LNCAP (cell line): ENCODE results near the gene CDH3.

Experiments
- TF ChIP-seq, protein P1 (sequence below): fragments of 450-650 bp; IDR thresholded peaks from 2 replicates; pipeline ENCODE4 v1.5.1; 2017; ENCODE audit warnings: mild to moderate bottlenecking

Gene CDH3

GRCh38 chr16:68707340-68708152 is 62.4 kb downstream of the CDH3 start:
- TF ChIP-seq, protein P1, sequence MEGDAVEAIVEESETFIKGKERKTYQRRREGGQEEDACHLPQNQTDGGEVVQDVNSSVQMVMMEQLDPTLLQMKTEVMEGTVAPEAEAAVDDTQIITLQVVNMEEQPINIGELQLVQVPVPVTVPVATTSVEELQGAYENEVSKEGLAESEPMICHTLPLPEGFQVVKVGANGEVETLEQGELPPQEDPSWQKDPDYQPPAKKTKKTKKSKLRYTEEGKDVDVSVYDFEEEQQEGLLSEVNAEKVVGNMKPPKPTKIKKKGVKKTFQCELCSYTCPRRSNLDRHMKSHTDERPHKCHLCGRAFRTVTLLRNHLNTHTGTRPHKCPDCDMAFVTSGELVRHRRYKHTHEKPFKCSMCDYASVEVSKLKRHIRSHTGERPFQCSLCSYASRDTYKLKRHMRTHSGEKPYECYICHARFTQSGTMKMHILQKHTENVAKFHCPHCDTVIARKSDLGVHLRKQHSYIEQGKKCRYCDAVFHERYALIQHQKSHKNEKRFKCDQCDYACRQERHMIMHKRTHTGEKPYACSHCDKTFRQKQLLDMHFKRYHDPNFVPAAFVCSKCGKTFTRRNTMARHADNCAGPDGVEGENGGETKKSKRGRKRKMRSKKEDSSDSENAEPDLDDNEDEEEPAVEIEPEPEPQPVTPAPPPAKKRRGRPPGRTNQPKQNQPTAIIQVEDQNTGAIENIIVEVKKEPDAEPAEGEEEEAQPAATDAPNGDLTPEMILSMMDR = no peak

DNA sequence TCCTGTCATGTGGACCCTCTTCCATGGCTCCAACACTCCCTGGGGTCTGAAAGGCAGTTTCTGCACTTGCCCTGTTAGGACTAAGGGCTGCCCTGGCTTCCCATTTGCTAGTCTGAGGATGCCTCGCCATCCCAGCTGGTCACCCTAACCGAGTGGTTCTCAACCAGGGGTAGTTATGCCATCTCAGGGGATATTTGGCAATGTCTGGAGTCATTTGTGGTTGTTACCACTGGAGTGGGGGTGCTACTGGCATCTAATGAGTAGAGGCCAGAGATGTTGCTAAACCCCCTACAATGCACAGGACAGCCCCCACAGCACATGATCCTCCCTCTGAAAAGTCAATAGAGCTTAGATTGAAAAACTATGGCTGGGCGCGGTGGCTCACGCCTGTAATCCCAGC is 65.1 kb downstream of the CDH3 start:
- TF ChIP-seq, protein P1 = no peak

- TF ChIP-seq, protein P1 = no peak
Measured at GRCh38 chr16:68711421-68712139, 66.5 kb downstream of the CDH3 start.

GRCh38 chr16:68713361-68713760 is 68.3 kb downstream of the CDH3 start:
- TF ChIP-seq, protein P1 = no peak

- TF ChIP-seq, protein P1 = no peak
Measured at GRCh38 chr16:68715471-68715870, 70.4 kb downstream of the CDH3 start.

DNA sequence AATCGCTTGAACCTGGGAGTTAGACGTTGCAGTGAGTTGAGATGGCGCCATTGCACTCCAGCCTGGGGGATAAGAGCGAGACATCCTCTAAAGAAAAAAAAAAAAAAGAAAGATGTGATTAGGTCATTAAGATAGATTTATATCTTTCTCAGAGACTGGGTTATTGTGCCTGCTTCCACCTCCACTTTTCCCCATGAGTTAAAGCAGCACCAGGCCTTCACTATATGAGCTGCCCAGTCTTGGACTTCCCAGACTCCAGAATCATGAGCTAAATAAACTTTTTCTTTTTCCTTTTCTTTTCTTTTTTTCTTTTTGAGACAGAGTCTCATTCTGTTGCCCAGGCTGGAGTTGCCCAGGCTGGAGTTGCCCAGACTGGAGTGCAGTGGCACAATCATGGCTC is 72.6 kb downstream of the CDH3 start:
- TF ChIP-seq, protein P1 = no peak

DNA sequence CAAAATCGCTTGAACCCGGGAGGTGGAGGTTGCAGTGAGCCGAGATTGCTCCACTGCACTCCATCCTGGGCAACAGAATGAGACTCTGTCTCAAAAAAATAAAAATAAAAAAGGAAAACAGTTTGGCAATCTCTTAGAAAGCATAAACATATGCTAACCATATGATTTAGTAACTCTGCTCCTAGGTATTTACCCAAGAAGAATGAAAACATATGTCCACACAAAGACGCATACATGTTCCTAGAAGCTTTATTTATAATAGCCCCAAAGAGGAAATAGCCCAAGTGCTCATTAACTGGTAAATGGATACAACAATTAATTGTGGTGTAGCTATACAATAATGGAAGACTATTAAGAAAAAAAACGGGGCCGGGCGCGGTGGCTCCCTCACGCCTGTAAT is 73.5 kb downstream of the CDH3 start:
- TF ChIP-seq, protein P1 = no peak
